GM21381 (cell line): ENCODE measurements around the gene RTN4R.

Experiments
- ATAC-seq: cut with Tn5 transposase; IDR thresholded peaks from one replicate; pipeline ENCODE4 v1.9.1; 2021; ENCODE audit warnings: mild to moderate bottlenecking, moderate library complexity; ENCODE audit not compliant: unreplicated experiment

RTN4R gene

GRCh38 chr22:20218987-20219386 is 49.1 kb downstream of the RTN4R start:
- ATAC-seq, result no peak

- no peak for ATAC-seq
Observed at GRCh38 chr22:20218326-20218872, 49.7 kb downstream of the RTN4R start.

DNA sequence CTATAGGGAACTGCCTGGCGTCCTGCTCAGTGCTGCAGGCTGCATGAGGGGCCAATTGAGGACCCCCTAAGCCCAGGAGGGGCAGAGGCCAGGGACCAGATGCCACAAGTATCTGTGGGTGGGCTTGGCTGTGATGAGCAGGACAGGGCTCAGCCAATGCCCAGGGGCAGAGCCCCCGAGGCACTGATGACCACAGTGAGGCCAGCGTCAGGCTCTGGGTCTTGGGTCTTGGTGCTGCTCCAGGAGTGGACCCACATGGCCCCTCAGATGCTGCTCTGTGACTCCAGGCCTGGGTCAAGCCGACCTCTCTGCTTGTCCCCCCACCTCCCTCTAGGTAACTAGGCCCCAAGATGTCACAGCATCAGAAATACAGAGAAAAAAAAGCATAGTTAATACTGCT is 50.6 kb downstream of the RTN4R start:
- ATAC-seq, result no peak

DNA sequence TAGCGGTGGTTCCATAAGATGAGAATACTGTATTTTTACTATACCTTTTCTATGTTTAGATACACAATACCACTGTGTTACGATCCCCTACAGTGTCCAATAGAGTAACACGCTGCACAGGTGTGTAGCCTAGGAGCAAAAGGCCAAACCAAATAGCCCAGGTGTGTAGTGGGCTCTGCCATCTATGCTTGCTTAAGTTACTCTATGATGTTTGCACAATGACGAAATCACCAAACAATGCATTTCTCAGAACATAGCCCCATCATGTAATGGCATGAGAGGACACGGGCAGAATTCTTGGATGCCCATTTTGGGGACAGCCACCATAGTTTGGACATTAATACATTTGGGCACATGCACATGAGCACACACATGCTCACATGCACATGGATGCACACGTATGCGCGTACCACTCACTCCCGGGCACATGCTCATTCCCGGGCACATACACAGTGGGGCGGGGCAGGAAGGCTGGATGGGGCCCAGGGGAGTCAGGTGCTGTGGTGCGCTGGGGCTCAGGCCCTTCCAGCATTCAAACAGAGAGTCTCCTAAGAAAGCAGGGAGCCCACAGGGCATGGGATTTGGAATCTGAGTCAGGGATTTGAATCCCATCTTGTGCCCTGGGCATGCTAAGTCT is 51.1 kb downstream of the RTN4R start:
- ATAC-seq, result no peak

DNA sequence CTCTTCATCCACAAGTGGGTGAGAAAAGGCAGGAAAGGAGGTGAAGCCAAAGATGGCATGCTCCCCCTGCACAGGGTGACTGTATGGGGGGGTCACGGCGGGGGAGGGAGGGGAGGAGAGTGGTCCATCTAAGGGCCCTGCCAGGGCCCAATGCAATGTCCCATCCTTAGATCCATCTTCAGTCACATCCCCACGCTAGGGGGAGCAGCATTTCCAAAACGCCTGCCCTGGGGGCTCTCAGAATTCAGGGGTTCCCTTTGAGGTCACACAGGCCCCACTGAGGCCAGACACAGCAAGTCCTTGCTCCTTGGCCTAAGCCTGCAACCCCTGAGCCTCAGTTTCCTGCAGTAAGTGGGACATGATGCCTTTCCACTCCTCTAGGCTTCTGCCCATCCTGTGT is 52.4 kb downstream of the RTN4R start:
- no peak for ATAC-seq

DNA sequence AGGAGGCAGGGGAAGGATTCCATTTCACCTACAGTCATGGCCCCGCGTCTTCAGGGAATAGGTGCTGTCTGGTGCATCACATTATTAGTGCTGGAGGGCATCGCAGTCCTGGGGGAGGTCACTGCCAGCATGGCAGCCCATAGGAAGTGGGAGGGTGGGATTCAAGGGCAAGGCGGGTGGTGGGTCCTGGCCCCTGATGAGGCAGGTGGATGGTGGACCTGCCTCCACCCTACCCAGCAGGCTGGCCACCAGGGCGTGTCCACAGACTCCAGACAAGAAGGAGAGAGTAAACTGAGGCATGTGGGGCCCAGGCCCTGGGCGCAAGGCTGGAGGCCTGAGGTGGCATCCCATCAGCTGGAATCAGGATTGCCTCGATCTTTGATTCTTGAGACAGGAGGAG is 53.3 kb downstream of the RTN4R start:
- no peak for ATAC-seq

DNA sequence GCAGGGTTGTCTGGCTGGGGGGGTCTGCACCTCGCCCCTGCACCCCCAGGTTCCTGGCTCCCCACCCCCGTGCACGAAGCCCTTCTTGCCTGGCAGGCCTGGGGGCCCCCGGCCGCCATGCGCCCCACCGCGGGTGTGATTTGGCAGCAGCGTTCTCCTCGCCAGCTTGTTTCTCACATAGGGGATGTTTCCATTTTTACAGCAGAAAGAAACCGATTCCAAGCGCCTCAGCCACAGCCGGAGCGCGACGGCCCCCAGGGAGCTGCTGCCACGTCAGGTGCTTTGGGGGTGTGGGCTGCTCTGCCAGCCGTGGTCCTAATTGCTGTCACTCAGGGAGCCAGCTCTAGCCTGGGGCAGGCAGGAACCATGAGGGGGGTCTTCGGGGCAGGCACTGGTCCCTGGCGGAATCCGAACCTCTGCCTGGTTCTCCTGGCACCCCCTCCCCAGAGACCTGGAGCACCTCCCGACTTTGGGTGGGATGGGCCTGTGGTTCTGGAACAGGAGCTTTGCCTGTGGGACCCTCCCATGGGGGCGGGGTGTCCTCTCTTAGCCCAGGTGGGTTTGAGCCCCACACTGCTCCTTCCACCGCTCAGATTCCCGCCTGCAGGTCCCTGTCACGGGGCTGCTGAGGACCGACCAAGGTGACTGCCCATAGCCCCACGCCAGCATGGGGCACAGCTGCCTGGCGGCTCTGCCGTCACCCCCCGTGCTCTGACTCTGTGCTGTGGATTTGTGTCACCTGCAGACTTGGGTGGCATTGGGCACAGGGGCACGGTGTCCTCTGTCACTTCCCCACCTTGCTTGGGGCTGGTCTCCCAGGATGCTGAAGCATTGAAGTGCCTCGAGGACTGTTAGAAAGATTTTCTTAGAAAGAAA is 54.0 kb downstream of the RTN4R start:
- ATAC-seq, result no peak

- ATAC-seq, result no peak
Observed at GRCh38 chr22:20212754-20213699, 55.1 kb downstream of the RTN4R start.

DNA sequence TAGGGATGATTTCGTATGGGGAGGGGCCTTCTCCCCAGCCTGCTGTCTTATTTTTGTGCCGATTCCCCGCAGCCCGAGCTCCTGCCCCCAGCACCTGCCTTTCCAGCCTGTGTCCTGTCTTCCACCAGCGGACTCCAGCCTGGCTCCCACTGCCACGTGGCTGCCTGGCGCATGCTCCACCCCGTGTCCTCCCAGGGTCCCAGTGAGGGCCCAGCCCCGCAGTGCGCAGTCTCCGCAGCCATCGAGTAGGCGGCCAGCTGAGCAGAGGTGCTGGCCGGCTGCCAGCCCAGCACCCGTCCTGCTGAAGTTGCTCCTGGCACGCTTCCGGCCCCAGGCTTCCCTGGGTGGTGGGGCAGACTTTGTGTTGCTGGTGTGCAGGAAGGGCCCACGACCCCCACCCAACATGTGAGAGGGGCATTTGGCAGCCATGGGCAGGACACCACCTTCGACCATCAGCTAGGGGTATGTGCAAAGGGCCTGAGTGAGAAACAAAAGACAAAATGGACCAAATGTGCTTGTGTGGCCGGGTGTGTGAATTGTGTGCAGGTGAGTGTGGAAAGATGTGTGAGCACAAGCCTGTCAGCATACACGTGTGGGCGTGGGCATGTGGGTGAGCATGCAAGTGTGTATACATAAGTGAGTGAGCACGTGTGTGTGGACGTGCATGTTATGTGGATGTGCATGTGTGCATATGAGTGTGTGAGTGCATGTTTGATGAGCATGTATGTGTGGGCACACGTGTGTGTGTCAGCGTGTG is 55.9 kb downstream of the RTN4R start:
- no peak for ATAC-seq

GRCh38 chr22:20211409-20211996 is 56.6 kb downstream of the RTN4R start:
- ATAC-seq, result no peak

- no peak for ATAC-seq
Observed at GRCh38 chr22:20210473-20211059, 57.6 kb downstream of the RTN4R start.

GRCh38 chr22:20209761-20210250 is 58.3 kb downstream of the RTN4R start:
- no peak for ATAC-seq

DNA sequence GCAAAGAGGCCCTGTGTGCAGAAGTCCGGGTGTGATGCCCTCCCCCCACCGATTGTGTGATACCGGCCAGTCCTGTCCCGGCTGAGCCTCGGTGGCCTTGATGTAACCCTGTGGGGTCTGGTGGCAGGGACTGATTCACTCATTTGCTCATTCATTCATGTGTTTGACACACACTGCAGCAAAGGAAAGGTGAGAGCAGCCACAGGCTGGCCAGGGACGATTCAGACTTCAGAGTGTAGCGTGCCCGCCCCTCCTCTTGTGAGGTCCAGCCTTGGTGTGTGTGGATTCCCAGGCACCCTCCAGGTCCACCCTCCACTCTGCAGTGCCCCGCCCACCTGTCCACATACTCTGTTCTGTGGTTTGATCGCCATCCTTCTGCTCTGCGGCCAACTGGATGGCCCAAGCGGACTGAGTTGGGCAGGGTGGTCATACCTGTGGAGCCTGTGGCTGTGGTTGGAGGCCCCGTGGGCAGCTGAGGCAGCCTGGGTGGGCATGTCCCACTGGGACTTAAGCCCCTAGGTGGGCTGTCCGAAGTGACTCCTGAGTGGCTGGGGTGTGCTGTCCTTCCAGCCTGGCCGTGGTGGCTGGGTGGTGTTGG is 59.3 kb downstream of the RTN4R start:
- ATAC-seq, result no peak

DNA sequence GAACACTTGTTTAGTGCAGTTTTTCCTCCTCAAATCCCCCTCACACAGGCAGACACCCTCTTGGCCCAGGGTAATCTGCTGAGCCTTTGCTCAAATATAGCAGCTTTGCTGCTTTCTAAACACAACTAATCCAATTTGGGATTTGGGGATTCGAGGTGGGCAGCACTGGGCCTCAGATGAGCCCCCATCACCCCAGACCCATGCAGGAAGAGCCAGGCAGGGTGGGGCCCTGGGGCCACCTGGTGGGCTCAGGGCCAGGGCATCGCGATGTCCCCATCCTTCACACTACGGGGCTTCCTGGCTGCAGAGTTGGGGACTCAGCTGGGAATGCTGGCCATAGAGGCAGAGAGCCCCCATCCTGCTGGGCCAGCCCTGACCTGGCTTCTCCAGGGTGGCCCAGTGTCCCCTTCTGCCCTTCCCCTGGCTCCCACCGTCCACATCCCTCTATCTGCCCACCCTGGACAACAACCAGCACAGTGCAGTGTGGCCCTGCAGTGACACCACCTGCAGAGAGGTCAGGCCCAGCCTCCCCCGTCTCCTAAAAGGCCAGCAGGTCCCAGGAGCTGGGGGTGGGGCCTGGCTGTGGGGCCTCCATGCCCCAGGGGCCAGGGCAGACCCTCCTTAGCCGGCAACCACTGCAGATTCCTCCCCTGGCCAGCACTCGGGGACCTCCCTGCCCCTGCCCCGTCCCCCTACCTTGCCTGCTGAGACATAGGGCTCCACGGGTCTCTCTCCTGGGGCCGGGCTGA is 60.7 kb downstream of the RTN4R start:
- no peak for ATAC-seq

GRCh38 chr22:20206709-20207215 is 61.4 kb downstream of the RTN4R start:
- ATAC-seq, result no peak

DNA sequence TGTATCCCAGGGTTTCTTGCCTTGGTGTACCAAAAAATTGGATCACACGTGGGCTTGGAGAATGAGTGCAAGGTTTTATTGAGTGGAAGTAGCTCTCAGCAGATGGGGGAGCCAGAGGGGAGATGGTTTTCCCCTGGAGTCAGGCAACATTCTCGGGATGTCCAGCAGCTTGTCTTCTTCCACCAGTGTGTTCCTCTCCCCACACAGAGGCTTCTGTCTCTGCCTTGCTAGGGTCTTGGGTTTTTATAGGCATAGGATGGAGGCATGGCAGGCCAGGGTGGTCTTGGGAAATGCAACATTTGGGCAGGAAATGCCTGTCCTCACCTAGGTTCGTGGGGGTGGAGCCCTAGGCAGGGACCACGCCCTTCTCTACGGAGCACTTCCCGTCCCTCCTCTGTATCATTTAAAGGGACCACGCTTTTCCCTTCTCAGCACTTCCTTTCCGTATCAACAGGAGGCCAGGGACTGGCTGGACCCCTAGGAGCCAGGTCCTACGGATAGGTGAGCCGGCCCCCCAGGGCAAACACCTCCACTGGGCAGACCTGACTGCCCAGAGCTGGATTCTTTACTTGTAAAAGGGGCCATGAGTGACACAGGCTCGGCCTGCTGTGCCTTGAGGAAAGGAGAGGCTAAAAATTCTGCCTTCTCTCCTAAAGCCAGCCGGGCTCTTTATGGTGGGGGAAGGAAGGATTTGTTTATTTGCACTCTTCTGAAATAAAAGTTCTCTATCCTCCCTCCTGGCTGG is 62.0 kb downstream of the RTN4R start:
- ATAC-seq, result no peak

- no peak for ATAC-seq
Observed at GRCh38 chr22:20205464-20205963, 62.6 kb downstream of the RTN4R start.
